Measurements from ENCODE around the gene ZFHX2.
A peak's percentile ranks its signal among the peaks of the same experiment; 100 is the strongest.
"Not testable (repeated sequence)": the region's sequence is repeated elsewhere in the genome, so short reads cannot be mapped to it uniquely, and the experiment has no call there.

ZFHX2 gene

DNA sequence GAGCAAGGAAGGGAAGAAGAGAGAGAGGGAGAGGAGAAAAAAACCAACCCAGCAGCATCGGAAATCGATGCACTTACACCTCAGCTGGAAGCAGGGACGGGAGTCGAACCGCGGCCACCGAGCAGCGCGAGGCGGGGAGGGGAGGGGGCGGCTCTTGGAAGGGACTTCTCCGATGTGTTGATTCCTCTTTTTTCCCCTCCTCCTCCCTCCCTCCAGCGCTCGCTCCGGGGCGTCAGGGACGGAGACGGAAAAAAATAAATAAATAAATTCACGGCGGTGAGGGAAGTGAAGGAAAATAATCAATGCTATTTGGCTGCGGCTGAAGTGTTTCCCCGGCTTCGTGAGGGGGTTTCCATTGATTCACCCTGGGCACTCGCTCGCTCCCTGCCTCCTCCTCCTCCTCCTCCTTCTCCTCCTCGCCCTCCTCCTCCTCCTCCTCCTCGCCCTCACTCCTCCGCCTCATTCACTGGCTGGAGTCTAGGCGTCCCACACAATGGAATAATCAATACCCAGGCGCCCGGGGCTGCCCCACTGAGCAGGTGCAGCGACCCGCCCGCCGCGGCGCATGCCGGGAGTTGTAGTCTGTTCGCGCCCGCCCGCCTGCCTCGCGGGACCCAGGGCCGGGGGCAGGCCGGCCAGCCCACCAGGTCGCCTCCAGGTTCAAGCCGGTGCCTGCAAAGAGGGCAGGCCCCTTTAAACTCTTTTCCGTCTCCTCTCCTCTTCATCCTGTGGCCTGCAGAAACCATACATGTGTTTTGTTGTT is at the start of gene ZFHX2:
ZFHX2 (minus strand) TSS at position 500 of the 763 bp plus-strand sequence. CDS start 16,440 bp downstream, outside the sequence.
- peak; percentile 97 for DNase-seq

DNA sequence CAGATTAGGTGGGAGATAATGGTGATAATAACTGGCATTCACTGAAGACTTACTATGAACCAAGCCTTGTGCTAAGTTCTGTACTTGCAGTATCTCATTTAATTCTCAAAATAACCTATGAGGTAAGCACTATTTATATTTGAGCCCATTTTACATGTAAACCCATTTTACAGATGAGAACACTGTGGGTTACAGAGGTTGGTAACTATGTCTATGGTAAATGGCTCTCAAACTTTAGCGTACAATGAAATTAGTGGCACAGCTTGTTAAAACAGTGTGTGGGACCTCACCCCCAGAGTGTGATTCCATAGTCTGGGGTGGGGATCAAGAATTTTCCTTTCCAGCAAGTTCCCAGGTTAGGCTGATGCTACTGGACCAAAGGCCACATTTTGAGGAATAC is 49.2 kb upstream of the ZFHX2 start:
- no peak for DNase-seq

DNA sequence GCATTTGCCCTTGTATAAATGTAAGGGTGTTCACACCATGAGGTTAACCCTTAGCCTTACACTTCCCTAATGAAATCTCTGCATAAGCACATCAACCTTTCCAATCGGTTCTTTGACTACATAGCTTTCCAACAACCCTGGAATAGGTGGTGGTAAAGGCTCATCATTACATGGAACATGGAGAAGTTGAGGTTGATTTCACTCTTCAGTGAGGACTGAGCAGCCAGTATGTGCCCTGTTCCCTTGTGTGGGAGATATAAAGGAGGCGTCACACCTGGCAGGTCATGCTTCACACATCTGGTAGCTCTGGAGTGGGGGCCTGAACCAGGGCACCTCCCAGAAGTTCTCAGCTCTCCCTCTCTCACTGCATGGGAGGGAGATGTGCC is 48.8 kb upstream of the ZFHX2 start:
- no peak for DNase-seq

DNA sequence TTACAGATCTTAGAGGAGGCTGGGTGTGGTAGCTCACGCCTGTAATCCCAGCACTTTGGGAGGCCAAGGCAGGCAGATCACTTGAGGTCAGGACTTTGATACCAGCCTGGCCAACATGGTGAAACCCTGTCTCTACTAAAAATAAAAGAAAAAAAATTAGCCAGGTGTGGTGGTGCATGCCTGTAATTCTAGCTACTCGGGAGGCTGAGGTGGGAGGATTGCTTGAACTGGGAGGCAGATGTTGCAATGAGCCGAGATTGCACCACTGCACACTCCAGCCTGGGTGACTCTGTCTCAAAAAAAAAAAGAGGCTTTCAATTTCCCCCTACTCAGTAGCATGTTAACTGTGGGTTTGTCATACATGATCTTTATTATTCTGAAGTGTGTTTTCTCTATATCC is 42.6 kb upstream of the ZFHX2 start:
- not testable (repeated sequence) for DNase-seq

DNA sequence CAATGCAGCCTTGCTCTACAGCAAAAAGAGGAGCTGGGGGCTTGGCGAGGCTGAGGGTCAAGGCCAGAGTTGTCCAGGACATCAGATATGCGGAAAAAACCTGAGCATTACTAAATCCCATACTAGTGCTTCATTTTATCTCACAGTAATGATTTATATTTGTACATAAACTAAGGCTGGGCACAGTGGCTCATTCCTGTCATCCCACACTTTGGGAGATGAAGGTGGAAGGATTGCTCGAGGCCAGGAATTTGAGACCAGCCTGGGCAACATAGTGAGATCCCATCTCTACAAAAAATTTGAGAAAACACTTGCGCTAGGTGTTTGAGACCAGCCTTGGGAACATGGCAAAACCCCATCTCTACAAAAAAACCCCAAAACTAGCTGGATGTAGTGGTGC is 38.6 kb upstream of the ZFHX2 start:
- no peak for DNase-seq

DNA sequence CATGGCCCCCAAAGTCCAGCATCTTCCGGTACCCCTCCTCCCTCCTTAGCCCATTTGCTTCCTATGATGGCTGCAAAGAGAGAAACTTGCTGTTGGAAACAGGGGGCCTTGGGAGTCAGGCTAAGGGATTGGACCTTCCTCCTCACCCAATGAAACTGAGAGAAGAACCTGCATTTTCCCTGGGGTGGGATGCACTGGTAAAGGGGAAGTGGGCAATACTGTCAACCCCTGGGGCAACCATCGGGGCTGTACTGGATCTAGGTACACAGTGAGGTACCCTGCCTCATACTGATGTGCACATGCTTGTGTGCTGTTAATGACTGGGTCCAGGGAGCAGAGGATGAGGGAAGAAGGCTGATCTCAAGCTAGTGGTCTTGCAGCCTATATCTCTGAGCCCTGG is 38.0 kb upstream of the ZFHX2 start:
- DNase-seq, result no peak

DNA sequence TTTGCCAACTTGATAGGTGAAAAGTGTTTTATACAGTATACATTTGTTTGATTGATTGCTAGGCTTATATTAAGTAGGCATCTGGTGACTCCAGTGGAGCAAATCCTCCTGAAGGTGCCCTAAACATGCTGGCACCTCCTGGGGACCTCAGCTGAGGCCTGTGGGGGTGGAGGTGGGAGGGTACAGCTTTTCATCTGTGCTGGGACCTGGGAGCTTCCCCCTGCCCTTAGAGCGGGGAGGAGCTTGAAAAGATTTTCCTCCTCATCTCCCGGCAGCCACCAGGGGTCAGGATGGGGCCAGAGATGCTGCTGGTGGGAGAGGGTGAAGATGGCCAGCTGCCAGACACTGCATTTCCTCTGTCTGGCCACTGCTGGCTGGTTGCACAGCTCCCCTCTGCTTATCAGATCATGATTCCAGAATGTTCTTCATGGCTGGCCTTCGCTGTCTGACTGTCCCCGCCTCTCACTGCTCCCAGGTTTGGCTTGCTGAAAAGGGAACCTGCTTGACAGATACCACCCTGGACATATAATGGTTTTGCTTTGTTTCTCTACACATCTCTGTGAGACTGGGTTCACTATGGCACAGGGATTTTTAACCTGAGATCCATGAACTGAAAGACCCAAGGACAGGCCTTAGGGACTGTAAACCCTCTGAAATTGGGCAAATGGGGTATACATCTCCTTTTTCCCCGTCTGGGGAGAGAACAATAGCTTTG is 37.5 kb upstream of the ZFHX2 start:
- peak; percentile 91 for DNase-seq

DNA sequence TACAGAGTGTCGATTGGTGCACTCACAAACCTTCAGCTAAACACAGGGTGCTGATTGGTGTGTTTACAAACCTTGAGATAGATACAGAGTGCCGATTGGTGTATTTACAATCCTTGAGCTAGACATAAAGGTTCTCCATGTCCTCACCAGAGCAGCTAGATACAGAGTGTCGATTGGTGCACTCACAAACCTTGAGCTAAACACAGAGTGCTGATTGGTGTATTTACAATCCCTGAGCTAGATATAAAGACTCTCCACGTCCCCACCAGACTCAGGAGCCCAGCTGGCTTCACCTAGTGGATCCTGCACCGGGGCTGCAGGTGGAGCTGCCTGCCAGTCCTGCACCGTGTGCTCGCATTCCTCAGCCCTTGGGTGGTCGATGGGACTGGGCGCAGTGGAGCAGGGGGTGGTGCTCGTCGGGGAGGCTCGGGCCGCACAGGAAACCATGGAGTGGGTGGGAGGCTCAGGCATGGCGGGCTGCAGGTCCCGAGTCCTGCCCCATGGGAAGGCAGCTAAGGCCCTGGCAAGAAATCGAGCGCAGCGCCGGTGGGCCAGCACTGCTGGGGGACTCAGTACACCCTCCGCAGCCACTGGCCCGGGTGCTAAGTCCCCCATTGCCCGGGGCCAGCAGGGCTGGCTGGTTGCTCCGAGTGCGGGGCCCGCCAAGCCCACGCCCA is 33.1 kb upstream of the ZFHX2 start:
- not testable (repeated sequence) for DNase-seq

DNA sequence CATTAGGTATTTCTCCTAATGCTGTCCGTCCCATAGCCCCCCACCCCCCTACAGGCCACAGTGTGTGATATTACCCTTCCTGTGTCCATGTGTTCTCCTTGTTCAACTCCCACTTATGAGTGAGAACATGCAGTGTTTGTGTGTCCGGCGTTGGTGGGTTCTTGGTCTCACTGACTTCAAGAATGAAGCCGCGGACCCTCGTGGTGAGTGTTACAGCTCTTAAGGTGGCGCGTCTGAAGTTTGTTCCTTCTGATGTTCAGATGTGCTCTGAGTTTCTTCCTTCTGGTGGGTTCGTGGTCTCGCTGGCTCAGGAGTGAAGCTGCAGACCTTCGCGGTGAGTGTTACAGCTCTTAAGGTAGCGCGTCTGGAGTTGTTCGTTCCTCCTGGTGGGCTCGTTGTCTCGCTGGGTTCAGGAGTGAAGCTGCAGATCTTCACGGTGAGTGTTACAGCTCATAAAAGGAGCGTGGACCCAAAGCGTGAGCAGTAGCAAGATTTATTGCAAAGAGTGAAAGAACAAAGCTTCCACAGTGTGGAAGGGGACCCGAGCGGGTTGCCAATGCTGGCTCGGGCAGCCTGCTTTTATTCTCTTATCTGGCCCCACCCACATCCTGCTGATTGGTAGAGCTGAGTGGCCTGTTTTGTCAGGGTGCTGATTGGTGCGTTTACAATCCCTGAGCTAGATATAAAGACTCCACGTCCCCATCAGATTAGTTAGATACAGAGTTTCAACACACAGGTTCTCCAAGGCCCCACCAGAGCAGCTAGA is 32.4 kb upstream of the ZFHX2 start:
- not testable (repeated sequence) for DNase-seq

DNA sequence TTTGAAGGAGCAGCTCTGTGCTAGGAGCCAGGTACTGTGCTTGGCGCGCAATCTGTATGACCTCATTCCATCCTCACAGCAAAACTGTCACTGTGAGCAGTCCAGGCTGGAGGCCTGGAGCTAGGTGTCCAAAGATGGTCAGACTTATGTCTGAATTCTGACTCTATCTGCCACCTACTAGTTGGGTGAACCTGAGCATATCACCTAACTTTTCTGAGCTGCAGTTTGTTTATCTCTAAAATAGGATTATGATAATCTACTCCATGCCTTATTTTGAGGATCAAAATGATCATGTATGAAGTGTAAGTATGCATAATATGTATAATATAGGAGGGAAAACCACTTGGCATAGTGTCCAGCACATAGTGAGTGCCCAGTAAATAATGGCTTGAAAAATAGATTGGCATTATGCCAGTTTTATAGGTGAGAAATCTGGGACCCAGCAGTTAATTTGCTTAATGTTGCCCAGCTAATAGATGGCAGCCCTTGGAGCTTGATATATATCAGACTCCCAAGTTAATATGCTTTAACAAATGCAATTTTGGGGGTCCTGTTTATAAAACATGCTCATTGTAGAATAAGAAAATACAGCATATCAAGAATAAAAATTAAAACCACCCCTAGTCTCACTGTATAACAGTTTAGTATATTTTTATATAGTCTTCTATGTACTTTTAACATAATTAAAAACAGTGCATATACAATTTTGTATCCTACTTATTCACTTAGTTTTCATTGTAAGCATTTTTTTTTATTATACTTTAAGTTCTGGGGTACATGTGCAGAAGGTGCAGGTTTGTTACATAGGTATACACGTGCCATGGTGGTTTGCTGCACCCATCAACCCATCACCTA is 31.6 kb upstream of the ZFHX2 start:
- DNase-seq, result no peak

DNA sequence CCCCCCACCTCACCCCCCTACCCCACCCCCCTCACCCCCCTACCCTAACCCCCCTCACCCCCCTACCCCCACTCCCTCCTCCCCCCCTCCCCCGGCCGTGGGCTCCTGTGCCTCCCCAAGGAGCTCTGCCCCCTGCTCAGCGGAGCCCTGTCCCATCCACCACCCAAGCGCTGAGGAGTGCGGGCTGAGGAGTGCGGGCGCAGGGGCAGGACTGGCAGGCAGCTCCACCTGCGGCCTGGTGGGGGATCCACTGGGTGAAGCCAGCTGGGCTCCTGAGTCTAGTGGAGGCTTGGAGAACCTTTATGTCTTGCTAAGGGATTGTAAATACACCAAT is 29.4 kb upstream of the ZFHX2 start:
- DNase-seq, result no peak

DNA sequence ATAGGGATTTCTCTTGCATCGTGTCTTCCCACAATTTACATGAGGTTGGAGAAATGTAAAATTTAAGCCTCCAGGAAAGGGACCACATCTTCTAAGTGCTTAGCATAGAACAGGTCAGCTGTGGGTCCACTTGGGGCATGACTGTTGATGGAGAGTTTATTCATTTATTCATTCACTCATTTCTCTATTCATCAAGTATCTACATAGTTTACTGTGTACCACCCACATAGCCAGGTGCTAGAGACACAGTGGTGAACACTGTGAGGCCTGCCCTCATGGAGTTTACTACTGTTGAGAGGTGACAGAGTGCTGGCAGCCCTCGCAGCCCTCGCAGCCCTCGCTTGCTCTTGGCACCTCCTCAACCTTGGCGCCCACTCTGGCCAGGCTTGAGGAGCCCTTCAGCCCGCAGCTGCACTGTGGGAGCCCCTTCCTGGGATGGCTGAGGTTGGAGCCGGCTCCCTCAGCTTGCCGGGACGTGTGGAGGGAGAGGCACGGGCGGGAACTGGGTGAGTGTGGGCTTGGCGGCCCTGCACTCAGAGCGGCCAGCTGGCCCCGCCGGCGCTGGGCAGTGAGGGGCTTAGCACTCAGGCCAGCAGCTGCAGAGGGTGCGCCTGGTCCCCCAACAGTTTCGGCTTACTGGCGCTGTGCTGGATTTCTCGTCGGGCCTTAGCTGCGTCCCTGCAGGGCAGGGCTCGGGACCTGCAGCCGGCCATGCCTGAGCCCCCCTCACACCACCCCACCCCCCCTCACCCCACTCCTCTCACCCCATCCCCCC is 28.8 kb upstream of the ZFHX2 start:
- no peak for DNase-seq

DNA sequence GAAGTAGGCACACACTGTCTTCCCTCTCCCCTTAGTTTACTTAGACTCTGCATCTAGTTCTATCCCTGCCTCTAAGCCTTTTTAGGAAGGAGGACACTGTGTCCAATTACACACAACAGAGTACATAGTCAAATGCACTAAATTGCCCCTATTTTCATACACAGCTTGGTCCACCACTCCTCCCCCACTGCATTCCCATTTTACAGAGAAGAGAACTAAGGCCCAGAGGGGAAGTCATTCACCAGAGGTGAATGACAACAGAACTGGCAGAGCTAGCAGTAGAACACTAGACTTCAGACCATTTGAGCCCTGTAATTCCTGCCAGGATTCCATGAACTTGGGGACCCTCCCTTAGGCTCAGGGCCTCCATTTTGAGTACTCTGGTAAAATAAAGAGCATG is 28.2 kb upstream of the ZFHX2 start:
- no peak for DNase-seq

DNA sequence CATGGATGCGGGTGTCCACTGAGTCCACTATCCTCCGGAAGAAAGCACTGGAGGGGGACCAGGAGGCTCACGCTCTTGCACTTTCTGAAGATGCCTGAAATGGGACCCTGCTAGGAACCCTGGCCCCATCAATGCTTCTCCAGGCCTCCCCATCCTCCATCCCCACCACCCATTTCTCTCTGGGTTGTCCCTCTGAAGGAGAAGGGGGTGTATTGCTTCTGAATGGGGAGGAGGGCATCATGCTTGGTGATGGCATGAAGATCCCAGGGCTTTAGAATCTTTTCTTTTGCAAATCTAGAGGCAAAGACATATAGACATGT is 27.7 kb upstream of the ZFHX2 start:
- DNase-seq, result no peak

DNA sequence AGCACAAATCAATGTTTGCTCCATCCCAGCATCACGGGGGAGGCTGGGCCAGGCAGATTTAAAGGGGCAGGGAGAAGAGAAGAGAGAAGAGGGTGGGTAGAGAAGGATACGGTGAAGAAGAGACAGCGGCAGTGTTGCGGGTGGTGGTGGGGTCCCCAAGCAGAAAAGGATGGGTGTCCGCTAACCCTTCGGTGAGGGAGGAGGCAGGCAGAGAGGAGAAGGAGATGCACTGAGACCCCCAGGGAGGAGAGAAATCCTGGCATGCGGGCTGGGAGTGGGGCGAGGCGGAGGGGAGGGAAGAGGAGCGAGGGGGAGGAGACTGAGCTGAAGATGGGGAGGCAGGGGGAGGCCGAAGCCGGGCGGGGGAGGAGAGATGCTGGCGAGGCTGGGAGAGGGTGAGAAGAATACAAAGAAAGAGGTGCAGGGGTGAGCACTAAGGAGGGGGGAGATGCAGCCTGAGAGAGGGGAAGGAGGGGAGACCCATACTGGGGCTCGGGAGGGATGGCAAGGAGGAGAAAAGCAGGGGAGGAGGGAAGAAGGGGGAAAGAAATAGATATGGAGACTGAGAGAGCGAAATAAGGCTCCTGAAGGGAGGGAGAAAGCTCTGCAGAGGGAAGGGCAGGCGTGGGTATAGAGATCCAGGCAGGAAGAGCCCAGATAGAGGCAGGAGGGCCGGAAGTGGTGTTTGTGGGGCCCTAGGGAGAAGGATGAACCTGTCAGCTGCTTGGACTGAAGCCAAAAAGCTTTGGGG is 27.2 kb upstream of the ZFHX2 start, which contains the start of gene JPH4:
JPH4 (minus strand) TSS at position 231 of the 751 bp plus-strand sequence. CDS start 1,337 bp downstream, outside the sequence.
- DNase-seq, result no peak

DNA sequence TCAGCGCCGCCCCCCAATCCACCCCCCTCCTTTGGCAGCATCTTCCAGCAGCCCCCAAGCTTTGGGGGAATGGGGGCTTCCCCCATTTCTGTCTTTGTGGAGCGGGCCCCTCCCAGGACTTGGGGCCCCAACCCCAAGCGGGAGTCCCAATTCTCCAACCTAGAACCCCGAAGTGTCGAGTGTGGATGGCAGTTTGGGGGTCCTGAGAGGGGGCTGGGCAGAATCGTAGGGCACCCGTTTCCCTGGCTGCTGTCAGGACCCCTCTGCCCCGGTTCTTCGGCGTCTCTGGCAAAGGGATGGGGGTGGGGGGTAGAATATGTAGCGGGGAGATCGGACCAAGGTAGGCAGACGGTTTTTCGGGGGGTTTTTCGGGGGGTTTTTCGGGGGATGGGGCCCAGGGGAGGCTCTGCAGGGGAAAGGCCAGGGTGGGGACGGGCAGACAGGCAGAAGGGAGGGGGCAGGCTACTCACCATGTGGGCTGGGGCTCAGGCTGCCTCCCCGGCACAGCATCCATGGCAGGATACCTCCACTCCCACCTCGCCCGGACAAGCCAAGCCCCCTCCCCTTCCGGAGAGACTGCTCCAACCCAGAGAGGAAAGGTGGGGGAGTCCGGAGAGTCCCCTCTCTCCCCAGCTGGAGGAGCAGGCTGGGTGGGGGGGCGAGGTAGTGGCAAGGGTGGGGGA is 26.3 kb upstream of the ZFHX2 start:
- no peak for DNase-seq

DNA sequence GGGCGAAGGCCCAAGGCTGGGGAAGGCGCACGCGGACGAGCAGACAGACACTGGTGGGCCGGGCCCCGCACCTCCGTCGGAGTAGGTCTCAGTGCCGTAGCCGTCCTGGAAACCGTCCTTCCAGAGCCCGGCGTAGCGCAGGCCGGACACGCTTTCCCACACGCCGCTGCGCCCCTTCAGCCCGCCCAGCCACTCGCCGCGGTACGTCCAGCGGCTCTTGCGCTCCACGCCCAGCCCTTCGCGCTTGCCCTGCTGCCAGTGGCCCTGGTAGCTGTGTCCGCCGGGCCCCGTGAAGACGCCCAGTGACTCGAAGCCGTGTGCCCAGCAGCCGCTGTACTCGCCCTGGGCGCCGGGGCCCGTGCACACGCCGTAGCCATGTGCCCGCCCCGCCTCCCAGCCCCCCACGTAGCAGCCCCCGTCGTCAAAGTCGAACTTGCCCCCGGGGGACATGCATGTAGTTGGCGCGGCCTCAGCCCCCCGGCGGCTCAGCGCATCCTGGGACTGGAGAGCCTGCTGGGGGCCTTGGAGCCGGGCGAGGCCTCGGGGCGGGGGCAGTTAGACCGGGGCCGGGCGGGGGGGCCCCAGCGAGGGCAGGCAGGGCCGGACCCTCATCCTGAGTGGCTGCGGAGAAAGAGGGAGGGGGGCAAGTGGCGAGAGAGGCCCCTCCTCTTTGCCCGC is 25.6 kb upstream of the ZFHX2 start:
- no peak for DNase-seq

DNA sequence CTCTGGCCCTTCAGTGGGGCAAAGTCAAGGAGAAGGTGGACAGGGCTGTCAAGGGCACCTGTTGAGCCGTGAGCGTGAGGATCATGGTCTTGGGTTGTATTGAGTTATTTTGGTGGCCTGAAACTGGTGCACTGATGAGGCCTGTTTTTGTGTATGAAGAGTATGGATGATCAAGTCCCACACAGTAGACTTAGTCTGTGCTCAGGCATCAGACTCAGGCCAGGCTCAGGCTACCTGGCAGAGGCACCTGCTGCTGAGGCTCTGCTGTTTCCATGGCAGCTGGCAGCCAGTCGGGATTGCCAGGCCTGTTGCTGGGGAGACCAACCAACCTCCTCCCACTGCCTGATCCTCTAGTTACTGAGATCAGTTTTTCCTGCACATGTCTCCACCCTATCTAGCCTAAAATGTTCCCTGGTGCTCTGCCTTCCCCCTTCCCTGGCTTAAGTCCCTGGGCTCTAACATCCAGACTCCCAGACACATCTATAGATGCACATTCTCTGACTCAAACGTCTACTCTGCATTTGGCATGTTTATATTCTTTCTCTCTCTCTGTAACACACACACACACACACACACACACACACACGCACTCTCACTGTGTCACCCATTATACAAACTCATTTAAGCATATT is 21.9 kb upstream of the ZFHX2 start:
- peak; percentile 80 for DNase-seq

DNA sequence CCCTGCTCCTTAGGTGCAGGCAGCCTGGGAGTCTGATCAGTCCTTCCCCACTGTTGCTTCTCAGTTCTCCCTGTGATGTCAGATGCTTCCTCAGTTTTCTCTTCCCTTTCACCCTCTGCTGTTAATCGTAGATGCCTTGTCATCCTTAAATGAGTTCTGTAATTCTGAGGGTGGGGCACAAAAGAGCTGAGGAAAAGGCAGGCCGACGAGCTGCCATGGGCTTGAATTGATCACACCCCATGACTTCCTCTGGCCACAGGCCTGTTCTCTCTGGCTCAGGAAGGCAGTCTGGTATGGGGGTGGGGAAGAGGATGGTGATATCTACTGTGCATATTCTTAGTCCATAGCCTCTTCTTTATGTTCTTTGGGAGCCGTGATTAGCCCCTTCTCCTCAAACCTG is 21.3 kb upstream of the ZFHX2 start:
- no peak for DNase-seq
